GM18526 (cell line): ENCODE results near the gene THEMIS.

Experiments
- POLR2A ChIP-seq: IDR thresholded peaks from 3 replicates; pipeline ENCODE4 v1.6.1; 2011; ENCODE audit not compliant: insufficient read length; ENCODE audit errors: extremely low read depth

Gene THEMIS, protein sequence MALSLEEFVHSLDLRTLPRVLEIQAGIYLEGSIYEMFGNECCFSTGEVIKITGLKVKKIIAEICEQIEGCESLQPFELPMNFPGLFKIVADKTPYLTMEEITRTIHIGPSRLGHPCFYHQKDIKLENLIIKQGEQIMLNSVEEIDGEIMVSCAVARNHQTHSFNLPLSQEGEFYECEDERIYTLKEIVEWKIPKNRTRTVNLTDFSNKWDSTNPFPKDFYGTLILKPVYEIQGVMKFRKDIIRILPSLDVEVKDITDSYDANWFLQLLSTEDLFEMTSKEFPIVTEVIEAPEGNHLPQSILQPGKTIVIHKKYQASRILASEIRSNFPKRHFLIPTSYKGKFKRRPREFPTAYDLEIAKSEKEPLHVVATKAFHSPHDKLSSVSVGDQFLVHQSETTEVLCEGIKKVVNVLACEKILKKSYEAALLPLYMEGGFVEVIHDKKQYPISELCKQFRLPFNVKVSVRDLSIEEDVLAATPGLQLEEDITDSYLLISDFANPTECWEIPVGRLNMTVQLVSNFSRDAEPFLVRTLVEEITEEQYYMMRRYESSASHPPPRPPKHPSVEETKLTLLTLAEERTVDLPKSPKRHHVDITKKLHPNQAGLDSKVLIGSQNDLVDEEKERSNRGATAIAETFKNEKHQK

DNA sequence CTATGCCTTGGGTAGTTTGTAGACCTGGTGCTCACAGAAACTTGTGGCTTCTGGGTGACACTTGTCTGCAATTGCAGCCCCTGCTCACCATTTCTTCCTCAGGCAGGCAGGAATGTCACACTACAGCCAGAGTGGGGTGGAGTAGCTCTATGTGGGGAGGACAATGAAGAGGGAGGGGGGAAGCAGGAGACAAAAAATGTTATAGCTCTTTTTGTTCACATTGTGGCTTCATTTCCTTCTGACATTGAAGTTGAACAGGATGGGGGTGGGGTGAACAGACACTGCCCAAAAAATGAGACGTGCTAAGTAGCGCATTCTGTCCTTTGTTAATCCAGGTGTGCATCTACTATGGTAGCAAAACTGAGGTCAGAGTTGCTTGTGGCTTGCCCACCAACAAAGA lies at the start of gene THEMIS:
Gene THEMIS, minus strand, starts transcription at position 124 of the 400 bp plus-strand sequence. CDS start 126 bp downstream, outside the sequence.
- TF ChIP-seq POLR2A, result no peak

- no peak for TF ChIP-seq POLR2A
Observed at GRCh38 chr6:127949251-127949650, 48.4 kb upstream of the THEMIS start.

- no peak for TF ChIP-seq POLR2A
Observed at GRCh38 chr6:127946388-127946787, 45.5 kb upstream of the THEMIS start.

DNA sequence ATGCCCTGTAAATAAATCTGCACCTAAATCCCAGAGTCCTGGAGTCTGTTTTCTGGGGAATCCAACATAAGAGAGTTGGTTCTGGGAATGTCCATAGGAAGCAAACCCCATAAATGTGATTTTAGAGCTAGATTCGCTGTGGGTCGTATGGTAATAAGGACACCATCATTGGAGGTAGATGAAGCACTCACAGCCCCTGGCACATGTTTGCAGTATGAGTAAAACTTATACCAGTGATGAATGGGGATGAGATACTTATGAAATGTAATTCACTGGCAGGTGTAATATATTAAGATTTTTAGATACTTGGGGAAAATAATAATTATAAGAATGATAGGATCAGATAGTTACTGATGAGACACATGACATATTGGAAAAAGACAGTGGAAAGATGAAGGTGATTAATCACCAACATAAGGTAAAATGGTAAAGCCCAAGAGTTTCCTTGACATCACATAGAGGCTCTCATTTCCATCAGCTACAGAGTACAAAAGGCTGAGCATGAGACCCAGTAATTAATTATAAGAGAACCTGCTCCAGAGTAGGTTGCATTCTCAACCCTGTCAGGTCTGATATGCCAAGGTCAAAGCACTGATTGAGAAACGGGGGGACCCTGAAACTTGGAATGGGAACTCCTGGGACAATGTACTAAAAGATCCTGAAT lies 44.7 kb upstream of the THEMIS start:
- TF ChIP-seq POLR2A, result no peak

DNA sequence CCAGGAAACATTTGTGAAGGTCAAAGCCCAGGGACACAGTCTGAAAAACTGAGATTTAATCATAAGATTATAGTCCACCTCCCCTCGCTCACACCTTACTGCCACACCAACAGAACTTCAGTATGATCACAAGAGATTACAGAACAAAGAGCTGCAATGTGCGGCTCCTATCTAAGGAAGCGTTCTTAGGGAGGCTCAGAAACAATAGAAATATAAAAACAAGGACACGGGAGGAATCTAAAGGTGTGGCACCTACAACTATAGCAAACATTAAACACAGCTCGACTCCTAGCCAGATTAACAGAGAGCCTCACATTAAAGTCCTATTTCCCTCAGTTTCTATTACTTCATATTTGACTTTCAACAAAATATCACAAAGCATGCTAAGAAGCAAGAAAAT lies 40.4 kb upstream of the THEMIS start:
- no peak for TF ChIP-seq POLR2A

GRCh38 chr6:127939442-127940066 lies 38.7 kb upstream of the THEMIS start:
- TF ChIP-seq POLR2A, result no peak

- TF ChIP-seq POLR2A, result no peak
Observed at GRCh38 chr6:127938701-127939100, 37.8 kb upstream of the THEMIS start.

DNA sequence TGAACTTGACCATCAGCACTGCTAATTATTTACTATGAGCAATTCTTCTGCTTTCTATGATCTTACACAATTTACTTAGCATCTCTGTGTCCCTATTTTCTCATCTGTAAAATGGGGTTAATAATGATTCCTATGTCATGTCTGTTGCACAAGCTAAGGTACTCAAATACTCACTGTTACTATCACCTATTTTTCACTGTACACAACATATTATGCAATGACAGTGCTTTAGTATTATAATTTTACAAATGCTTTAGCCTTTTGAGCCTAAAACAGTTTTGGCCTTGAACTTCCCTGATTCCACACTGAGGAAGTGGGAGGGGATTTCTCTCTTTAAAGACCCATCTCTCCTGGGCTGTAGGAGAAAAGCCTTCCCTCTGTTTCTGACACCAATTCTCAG lies 36.9 kb upstream of the THEMIS start:
- TF ChIP-seq POLR2A, result no peak

DNA sequence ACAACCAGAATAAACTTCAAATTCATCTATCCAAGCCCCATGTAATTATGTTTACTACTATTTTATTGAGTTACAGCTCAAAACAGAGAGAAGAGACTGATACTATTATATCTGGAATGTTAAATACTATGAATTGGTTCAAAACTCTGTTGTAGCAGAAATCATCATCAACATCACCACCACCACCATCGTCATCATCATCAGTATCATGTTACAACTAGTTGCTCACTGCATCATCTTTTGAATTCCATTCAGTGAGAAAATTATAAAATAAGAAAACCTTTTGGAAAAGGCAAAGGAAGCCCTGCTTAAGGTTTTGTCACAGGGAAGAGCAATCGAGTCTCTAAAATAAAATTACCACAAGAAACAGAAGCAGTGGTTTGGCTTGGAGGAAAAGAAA lies 36.2 kb upstream of the THEMIS start:
- no peak for TF ChIP-seq POLR2A

- no peak for TF ChIP-seq POLR2A
Observed at GRCh38 chr6:127934956-127935355, 34.1 kb upstream of the THEMIS start.

GRCh38 chr6:127933852-127934840 lies 33.3 kb upstream of the THEMIS start:
- no peak for TF ChIP-seq POLR2A

GRCh38 chr6:127933137-127933536 lies 32.3 kb upstream of the THEMIS start:
- no peak for TF ChIP-seq POLR2A

DNA sequence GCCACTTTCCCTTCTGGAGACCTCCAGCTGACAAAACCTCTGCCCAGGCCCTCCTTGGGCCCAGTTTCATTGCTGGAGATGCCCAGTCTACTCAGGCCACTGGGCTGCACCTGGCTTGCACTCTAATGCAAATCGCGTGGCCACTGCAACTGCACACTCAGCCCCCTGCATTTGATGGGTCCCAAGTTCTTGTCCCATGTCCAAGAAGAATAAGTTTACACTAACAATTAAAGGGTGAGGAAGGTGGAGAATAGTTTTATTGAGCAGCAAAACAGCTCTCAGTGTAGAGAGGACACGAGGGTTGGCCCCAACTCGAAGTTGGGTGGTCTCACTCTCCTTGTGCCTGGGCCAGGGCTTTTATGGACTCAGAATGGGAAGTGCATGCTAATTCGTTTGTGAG lies 31.9 kb upstream of the THEMIS start:
- no peak for TF ChIP-seq POLR2A

DNA sequence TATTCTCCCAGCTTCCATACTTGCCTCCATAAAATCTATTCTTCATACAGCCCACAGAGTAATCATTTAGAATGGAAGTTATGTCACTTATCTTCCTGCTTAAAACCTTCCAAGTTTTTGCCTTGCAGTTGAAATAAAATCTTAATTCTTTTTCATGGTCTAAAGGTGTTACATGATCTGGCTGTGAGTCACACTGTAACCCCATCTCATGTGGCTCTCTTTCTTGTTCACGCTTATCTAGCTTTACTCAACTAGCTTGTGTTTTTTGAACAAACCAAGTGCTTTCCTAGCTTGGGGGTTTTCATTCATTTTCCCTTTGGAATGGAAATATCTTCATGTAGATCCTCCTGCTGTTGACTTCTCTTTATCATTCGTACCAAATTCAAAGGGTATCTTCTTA lies 23.6 kb upstream of the THEMIS start:
- TF ChIP-seq POLR2A, result no peak

GRCh38 chr6:127924031-127924430 lies 23.2 kb upstream of the THEMIS start:
- no peak for TF ChIP-seq POLR2A

- TF ChIP-seq POLR2A, result no peak
Observed at GRCh38 chr6:127923135-127923534, 22.3 kb upstream of the THEMIS start.
